Measurements from ENCODE around the gene SLC12A5.

SLC12A5 gene

DNA sequence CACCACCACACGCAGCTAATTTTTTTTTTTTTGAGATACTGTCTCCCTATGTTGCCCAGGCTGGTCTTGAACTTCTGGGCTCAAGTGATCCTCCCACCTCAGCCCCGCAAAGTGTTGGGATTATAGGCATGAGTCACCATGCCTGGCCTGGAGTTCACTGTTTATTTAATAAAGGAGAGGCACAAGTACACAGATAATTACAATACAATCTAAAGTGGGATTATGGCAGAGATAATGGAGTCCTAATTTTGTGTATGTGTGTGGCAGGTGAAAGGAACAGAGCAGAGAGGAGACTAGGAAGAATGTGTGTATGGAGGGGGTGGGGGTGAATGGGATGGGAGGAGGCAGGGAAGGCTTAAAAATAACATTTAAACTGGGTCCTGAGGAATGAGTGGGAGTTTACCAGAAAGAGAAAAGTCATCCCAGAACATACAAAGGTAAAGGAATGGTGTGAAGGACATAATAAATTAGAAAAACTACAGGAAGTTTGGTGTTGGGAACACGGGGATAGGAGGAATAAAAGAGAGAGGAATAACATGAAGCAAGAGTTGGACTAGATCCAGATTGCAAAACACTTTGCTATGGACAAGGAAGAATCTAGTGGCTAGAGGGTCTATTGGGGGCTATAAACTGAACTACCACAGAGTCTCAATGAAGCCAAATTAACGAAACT is 56.3 kb downstream of the SLC12A5 start (continued):
- no peak for TF ChIP-seq ZNF777 (tag by site-specific recombination; IDR thresholded peaks at IDR 0.05; ENCODE audit: borderline replicate concordance)
- TF ChIP-seq KLF10 (tag by site-specific recombination; IDR thresholded peaks at IDR 0.05) = peak; percentile 68; the same call in 1 of the 2 replicates
- TF ChIP-seq ZNF548 (tag by site-specific recombination; IDR thresholded peaks at IDR 0.05) = no peak
- TF ChIP-seq ZNF350 (tag by site-specific recombination; IDR thresholded peaks at IDR 0.05) = no peak
- TF ChIP-seq, protein P1, sequence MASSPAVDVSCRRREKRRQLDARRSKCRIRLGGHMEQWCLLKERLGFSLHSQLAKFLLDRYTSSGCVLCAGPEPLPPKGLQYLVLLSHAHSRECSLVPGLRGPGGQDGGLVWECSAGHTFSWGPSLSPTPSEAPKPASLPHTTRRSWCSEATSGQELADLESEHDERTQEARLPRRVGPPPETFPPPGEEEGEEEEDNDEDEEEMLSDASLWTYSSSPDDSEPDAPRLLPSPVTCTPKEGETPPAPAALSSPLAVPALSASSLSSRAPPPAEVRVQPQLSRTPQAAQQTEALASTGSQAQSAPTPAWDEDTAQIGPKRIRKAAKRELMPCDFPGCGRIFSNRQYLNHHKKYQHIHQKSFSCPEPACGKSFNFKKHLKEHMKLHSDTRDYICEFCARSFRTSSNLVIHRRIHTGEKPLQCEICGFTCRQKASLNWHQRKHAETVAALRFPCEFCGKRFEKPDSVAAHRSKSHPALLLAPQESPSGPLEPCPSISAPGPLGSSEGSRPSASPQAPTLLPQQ (tag by site-specific recombination; IDR thresholded peaks at IDR 0.05) = peak; percentile 69
- TF ChIP-seq, protein P2, sequence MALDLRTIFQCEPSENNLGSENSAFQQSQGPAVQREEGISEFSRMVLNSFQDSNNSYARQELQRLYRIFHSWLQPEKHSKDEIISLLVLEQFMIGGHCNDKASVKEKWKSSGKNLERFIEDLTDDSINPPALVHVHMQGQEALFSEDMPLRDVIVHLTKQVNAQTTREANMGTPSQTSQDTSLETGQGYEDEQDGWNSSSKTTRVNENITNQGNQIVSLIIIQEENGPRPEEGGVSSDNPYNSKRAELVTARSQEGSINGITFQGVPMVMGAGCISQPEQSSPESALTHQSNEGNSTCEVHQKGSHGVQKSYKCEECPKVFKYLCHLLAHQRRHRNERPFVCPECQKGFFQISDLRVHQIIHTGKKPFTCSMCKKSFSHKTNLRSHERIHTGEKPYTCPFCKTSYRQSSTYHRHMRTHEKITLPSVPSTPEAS (tag by site-specific recombination; IDR thresholded peaks at IDR 0.05) = peak; percentile 31; the same call in 1 of the 2 replicates
- TF ChIP-seq ZNF621 (tag by site-specific recombination; IDR thresholded peaks at IDR 0.05) = no peak
- no peak for TF ChIP-seq ZNF274 (IDR thresholded peaks at IDR 0.05; ENCODE audit: low read length)
- no peak for TF ChIP-seq ZNF274 (tag by site-specific recombination; IDR thresholded peaks at IDR 0.05; ENCODE audit: borderline replicate concordance)
- peak; percentile 79 for TF ChIP-seq ZNF391 (tag by site-specific recombination; IDR thresholded peaks at IDR 0.05; ENCODE audit: borderline replicate concordance, low read depth)
- TF ChIP-seq, protein P3, sequence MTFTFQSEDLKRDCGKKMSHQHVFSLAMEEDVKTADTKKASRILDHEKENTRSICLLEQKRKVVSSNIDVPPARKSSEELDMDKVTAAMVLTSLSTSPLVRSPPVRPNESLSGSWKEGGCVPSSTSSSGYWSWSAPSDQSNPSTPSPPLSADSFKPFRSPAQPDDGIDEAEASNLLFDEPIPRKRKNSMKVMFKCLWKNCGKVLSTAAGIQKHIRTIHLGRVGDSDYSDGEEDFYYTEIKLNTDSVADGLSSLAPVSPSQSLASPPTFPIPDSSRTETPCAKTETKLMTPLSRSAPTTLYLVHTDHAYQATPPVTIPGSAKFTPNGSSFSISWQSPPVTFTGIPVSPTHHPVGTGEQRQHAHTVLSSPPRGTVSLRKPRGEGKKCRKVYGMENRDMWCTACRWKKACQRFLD (tag by site-specific recombination; IDR thresholded peaks at IDR 0.05) = no peak
- TF ChIP-seq ZNF19 (tag by site-specific recombination; IDR thresholded peaks at IDR 0.05; ENCODE audit: low read depth) = no peak
- peak; percentile 94 for TF ChIP-seq ZNF629 (tag by site-specific recombination; IDR thresholded peaks at IDR 0.05)
- no peak for TF ChIP-seq ZNF138 (tag by site-specific recombination; IDR thresholded peaks at IDR 0.05; ENCODE audit: borderline replicate concordance)
- no peak for TF ChIP-seq GLI4 (tag by site-specific recombination; IDR thresholded peaks at IDR 0.05)
- peak; percentile 96 for TF ChIP-seq OSR2 (tag by site-specific recombination; IDR thresholded peaks at IDR 0.05)
- TF ChIP-seq KLF7 (tag by site-specific recombination; IDR thresholded peaks at IDR 0.05; ENCODE audit: borderline replicate concordance) = peak; percentile 63; the same call in 1 of the 2 replicates
- no peak for TF ChIP-seq TCF7L2 (IDR thresholded peaks at IDR 0.05; ENCODE audit: borderline replicate concordance, low read depth, low read length)
- no peak for TF ChIP-seq ZNF132 (tag by site-specific recombination; IDR thresholded peaks at IDR 0.05; ENCODE audit: borderline replicate concordance)
- TF ChIP-seq, protein P4, sequence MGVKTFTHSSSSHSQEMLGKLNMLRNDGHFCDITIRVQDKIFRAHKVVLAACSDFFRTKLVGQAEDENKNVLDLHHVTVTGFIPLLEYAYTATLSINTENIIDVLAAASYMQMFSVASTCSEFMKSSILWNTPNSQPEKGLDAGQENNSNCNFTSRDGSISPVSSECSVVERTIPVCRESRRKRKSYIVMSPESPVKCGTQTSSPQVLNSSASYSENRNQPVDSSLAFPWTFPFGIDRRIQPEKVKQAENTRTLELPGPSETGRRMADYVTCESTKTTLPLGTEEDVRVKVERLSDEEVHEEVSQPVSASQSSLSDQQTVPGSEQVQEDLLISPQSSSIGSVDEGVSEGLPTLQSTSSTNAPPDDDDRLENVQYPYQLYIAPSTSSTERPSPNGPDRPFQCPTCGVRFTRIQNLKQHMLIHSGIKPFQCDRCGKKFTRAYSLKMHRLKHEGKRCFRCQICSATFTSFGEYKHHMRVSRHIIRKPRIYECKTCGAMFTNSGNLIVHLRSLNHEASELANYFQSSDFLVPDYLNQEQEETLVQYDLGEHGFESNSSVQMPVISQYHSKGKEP (tag by site-specific recombination; IDR thresholded peaks at IDR 0.05) = peak; percentile 58; the same call in 1 of the 2 replicates
- TF ChIP-seq ZNF211 (tag by site-specific recombination; IDR thresholded peaks at IDR 0.05; ENCODE audit: low read depth) = no peak
- TF ChIP-seq, protein P5, sequence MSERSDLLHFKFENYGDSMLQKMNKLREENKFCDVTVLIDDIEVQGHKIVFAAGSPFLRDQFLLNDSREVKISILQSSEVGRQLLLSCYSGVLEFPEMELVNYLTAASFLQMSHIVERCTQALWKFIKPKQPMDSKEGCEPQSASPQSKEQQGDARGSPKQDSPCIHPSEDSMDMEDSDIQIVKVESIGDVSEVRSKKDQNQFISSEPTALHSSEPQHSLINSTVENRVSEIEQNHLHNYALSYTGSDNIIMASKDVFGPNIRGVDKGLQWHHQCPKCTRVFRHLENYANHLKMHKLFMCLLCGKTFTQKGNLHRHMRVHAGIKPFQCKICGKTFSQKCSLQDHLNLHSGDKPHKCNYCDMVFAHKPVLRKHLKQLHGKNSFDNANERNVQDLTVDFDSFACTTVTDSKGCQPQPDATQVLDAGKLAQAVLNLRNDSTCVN (tag by site-specific recombination; optimal IDR thresholded peaks at IDR 0.05) = peak; percentile 16
- TF ChIP-seq ZNF530 (tag by site-specific recombination; IDR thresholded peaks at IDR 0.05; ENCODE audit: low read depth) = no peak
- TF ChIP-seq, protein P6, sequence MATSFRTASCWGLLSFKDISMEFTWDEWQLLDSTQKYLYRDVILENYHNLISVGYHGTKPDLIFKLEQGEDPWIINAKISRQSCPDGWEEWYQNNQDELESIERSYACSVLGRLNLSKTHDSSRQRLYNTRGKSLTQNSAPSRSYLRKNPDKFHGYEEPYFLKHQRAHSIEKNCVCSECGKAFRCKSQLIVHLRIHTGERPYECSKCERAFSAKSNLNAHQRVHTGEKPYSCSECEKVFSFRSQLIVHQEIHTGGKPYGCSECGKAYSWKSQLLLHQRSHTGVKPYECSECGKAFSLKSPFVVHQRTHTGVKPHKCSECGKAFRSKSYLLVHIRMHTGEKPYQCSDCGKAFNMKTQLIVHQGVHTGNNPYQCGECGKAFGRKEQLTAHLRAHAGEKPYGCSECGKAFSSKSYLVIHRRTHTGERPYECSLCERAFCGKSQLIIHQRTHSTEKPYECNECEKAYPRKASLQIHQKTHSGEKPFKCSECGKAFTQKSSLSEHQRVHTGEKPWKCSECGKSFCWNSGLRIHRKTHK (tag by site-specific recombination; IDR thresholded peaks at IDR 0.05) = no peak
- no peak for TF ChIP-seq BCL11B (tag by site-specific recombination; IDR thresholded peaks at IDR 0.05; ENCODE audit: low read depth)
- TF ChIP-seq, protein P7, sequence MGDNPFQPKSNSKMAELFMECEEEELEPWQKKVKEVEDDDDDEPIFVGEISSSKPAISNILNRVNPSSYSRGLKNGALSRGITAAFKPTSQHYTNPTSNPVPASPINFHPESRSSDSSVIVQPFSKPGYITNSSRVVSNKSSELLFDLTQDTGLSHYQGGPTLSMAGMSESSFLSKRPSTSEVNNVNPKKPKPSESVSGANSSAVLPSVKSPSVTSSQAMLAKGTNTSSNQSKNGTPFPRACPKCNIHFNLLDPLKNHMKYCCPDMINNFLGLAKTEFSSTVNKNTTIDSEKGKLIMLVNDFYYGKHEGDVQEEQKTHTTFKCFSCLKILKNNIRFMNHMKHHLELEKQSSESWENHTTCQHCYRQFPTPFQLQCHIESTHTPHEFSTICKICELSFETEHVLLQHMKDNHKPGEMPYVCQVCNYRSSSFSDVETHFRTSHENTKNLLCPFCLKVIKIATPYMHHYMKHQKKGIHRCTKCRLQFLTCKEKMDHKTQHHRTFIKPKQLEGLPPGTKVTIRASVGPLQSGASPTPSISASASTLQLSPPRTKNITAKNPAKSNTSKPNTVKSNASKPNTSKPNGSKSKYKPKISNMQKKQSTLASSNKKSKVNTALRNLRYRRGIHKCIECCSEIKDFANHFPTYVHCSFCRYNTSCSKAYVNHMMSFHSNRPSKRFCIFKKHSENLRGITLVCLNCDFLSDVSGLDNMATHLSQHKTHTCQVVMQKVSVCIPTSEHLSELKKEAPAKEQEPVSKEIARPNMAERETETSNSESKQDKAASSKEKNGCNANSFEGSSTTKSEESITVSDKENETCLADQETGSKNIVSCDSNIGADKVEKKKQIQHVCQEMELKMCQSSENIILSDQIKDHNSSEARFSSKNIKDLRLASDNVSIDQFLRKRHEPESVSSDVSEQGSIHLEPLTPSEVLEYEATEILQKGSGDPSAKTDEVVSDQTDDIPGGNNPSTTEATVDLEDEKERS (tag by site-specific recombination; IDR thresholded peaks at IDR 0.05) = no peak
